ENCODE measurements around the gene OR51S1.
"Not testable (repeated sequence)": the region's sequence is repeated elsewhere in the genome, so short reads cannot be mapped to it uniquely, and the experiment has no call there.

OR51S1 gene

GRCh38 chr11:4821021-4821420, 28.0 kb downstream of the OR51S1 start, which contains the start of gene OR51F2:
Gene OR51F2, plus strand, starts transcription at chr11:4821321. Its CDS starts 101 bp downstream, at chr11:4821422.
- FAIRE-seq (no peak), DNase-seq (ENCODE audit: insufficient read length, low spot score) (no peak)
- TF ChIP-seq TAF1 (IDR thresholded peaks at IDR 0.05; ENCODE audit: low read depth, low read length), result no peak
- no peak for TF ChIP-seq PAX5 (IDR thresholded peaks at IDR 0.05; ENCODE audit: insufficient read depth, low read length, severe bottlenecking)
- no peak for TF ChIP-seq SPI1 (IDR thresholded peaks at IDR 0.05; ENCODE audit: low read depth, low read length)
- no peak for TF ChIP-seq POLR2A (IDR thresholded peaks at IDR 0.05; ENCODE audit: low read depth, low read length)
- no peak for TF ChIP-seq POU2F2 (IDR thresholded peaks at IDR 0.05; ENCODE audit: low read depth, low read length)
- TF ChIP-seq POLR2AphosphoS5 (IDR thresholded peaks at IDR 0.05; ENCODE audit: low read depth, low read length), result no peak

GRCh38 chr11:4809246-4809645, 39.8 kb downstream of the OR51S1 start:
- TF ChIP-seq PAX5 (IDR thresholded peaks at IDR 0.05; ENCODE audit: insufficient read depth, low read length, severe bottlenecking) (no peak), TAF1 (IDR thresholded peaks at IDR 0.05; ENCODE audit: low read depth, low read length) (no peak), POLR2A (IDR thresholded peaks at IDR 0.05; ENCODE audit: low read depth, low read length) (no peak), POLR2AphosphoS5 (IDR thresholded peaks at IDR 0.05; ENCODE audit: low read depth, low read length) (no peak), POU2F2 (IDR thresholded peaks at IDR 0.05; ENCODE audit: low read depth, low read length) (no peak), SPI1 (IDR thresholded peaks at IDR 0.05; ENCODE audit: low read depth, low read length) (no peak)
- FAIRE-seq (no peak), DNase-seq (ENCODE audit: insufficient read length, low spot score) (no peak)

GRCh38 chr11:4808476-4808875, 40.5 kb downstream of the OR51S1 start:
- DNase-seq (ENCODE audit: insufficient read length, low spot score) (no peak), FAIRE-seq (no peak)
- TF ChIP-seq POU2F2 (IDR thresholded peaks at IDR 0.05; ENCODE audit: low read depth, low read length), result no peak

- no peak for DNase-seq (ENCODE audit: insufficient read length, low spot score)
- FAIRE-seq, result no peak
- TF ChIP-seq POLR2AphosphoS5 (IDR thresholded peaks at IDR 0.05; ENCODE audit: low read depth, low read length), result no peak
These were observed 44.7 kb downstream of the OR51S1 start, which contains the start of gene OR52R1 for GRCh38 chr11:4804280-4804679. Gene OR52R1, minus strand, starts transcription at chr11:4804380. Its CDS starts 0 bp downstream, at chr11:4804380.

GRCh38 chr11:4801316-4801715, 47.7 kb downstream of the OR51S1 start:
- FAIRE-seq; DNase-seq (ENCODE audit: insufficient read length, low spot score): not testable (repeated sequence)

GRCh38 chr11:4798427-4799183, 50.4 kb downstream of the OR51S1 start:
- TF ChIP-seq POU2F2 (IDR thresholded peaks at IDR 0.05; ENCODE audit: low read depth, low read length) (no peak), POLR2AphosphoS5 (IDR thresholded peaks at IDR 0.05; ENCODE audit: low read depth, low read length) (no peak), TAF1 (IDR thresholded peaks at IDR 0.05; ENCODE audit: low read depth, low read length) (no peak), SPI1 (IDR thresholded peaks at IDR 0.05; ENCODE audit: low read depth, low read length) (peak; percentile 45; the same call in 1 of the 2 replicates), PAX5 (IDR thresholded peaks at IDR 0.05; ENCODE audit: insufficient read depth, low read length, severe bottlenecking) (no peak), POLR2A (IDR thresholded peaks at IDR 0.05; ENCODE audit: low read depth, low read length) (no peak)
- FAIRE-seq, result no peak

More at GRCh38 chr11:4798427-4799183, 50.4 kb downstream of the OR51S1 start:
- no peak for DNase-seq (ENCODE audit: insufficient read length, low spot score)

All from GM12891 (cell line).